Renal pelvis (tissue), 3 donors: ENCODE results near the gene ASB5. TPM values are rescaled to one million over a fixed set of nuclear protein-coding genes. Genes with fewer than 3 reads are reported as not detected.

Source experiments
- polyA plus RNA-seq, 3 donors: library from polyadenylated mRNA; unstranded; fragments of 120-200 nt; gene quantifications; one replicate each; pipeline ENCODE4 v1.2.1, GENCODE V29; 2013; ENCODE audit not compliant: insufficient read length in 3 of 3

Gene ASB5
- polyA plus RNA-seq, 3 donors, result 0.18 to 0.34 (median 0.26) TPM

Other genes with a start within 250 kb of the ASB5 start
- gene WDR17, start 203.4 kb downstream of the ASB5 start, polyA plus RNA-seq, result 10 to 100 TPM in 2 of 3 donors, 1 to 10 TPM in 1; 5.6 to 15.2 (median 11.1) TPM
- 1 to 10 TPM; 1.2 to 1.5 (median 1.4) TPM for gene SPATA4, start 73.6 kb downstream of the ASB5 start, polyA plus RNA-seq
- 10 to 100 TPM; 70.6 to 98.1 (median 90.0) TPM for gene SPCS3, start 50.7 kb upstream of the ASB5 start, polyA plus RNA-seq